ENCODE results near the gene HABP4.

HABP4 gene

GRCh38 chr9:96524764-96525163, 74.8 kb downstream of the HABP4 start:
- DNase-seq: no peak

- DNase-seq: no peak
Measured at GRCh38 chr9:96532173-96532572, 82.2 kb downstream of the HABP4 start.

GRCh38 chr9:96540106-96540505, 90.1 kb downstream of the HABP4 start:
- no peak for DNase-seq
